IPS-15b (cell line): ENCODE data around the gene CLIC1.

Experiments used
- H3K27me3 ChIP-seq: one replicate; pipeline ENCODE4 v1.6.1; 2013; ENCODE audit warnings: low read length; ENCODE audit not compliant: control insufficient read depth, insufficient read depth
- H3K36me3 ChIP-seq: one replicate; pipeline ENCODE4 v1.6.1; 2013; ENCODE audit warnings: low read length; ENCODE audit not compliant: control insufficient read depth, insufficient read depth
- H3K4me1 ChIP-seq: one replicate; pipeline ENCODE4 v1.6.1; 2013; ENCODE audit warnings: mild to moderate bottlenecking, low read length; ENCODE audit not compliant: control insufficient read depth, insufficient read depth
- H3K4me3 ChIP-seq: one replicate; pipeline ENCODE4 v1.5.1; 2013; ENCODE audit warnings: low read depth, low read length
- H3K9ac ChIP-seq: one replicate; pipeline ENCODE4 v1.6.1; 2013; ENCODE audit warnings: low read depth, mild to moderate bottlenecking, low read length
- H3K9me3 ChIP-seq: one replicate; pipeline ENCODE4 v1.6.1; 2013; ENCODE audit warnings: mild to moderate bottlenecking, low read length; ENCODE audit not compliant: control insufficient read depth, insufficient read depth

Gene CLIC1

DNA sequence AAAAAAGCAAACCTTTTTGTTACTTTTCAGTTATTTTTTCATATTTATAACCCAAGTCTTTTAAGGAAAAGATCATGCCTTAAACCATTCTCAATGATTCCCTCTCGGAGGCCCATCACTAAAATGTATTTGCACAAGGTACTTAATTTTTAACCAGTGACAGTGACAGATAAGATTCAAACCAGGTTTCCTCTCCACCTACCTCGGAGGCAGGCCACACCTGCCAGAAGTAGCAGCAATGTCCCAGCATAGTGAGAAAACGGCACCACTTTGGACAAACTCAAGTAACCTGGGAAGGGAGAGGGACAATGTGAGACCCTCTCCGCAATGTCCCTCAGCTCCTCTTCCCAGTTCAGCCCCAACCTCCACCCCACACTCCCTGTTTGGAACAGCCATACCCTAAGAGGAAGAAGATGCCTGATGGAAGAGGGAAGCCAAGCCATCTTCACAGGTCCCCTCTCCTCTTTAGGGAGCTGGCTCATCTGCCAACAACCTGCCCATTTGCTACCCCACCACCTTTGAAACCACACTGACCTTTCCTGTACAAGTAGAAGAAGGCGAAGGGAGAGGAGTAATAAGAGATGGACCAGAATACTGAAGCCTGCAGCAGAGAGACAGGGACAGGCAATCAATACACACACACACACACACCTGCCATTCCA is 35.5 kb downstream of the CLIC1 start:
- Histone ChIP-seq H3K9me3 (no peaks in the 10 kb centered on the region), H3K9ac (no peak overlapping the region), H3K4me3 (no peak overlapping the region), H3K27me3 (no peaks in the 10 kb centered on the region), H3K4me1 (peaks cover 2% of the 10 kb centered on the region), H3K36me3 (peaks cover 12% of the 10 kb centered on the region)

DNA sequence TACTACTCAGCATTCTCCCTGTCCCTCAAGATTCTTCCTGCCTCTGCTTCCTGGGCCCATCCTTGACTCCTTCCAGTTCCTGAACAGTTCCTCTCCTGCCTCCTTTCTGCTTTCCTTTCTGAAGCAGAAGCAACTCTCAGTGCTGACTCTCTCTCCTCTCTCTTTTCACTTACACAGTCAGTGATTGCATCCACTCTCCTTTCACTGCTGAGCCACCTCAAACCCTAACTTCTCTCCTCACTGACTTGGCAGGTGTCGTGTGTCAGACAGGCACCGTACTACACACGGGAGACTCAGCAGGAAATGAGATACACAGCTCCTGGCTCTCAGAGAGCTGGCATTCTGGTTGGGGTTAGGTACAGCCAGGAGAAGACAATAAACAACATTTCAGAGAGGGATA is 38.8 kb downstream of the CLIC1 start:
- H3K27me3 ChIP-seq: no peaks in the 10 kb centered on the region
- H3K4me1 ChIP-seq: peaks cover 2% of the 10 kb centered on the region
- H3K36me3 ChIP-seq: peaks cover 16% of the 10 kb centered on the region
- no peak overlapping the region for H3K4me3 ChIP-seq
- no peak overlapping the region for H3K9ac ChIP-seq
- no peaks in the 10 kb centered on the region for H3K9me3 ChIP-seq

DNA sequence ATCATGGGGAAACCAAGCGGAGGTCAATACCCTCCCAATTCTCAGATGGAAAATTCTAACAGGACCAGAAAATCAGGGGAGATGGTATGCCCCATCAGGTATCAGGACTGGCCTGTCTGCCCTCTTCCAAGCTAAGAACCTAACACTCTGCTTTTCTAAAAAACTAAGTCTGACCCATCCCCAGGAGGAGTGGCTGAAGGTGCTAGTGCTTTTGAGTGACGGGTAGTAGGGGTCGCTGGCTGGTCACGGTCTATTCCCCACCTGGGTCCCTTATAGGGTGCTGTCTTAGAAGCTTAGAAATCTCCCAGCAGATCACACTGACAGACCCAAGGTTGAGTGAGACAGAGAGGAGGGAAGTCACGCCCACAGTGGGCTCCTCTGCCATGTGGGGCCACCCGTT is 42.8 kb downstream of the CLIC1 start:
- no peak overlapping the region for H3K9ac ChIP-seq
- no peak overlapping the region for H3K4me3 ChIP-seq
- H3K4me1 ChIP-seq: peaks cover 2% of the 10 kb centered on the region
- H3K27me3 ChIP-seq: no peaks in the 10 kb centered on the region
- H3K36me3 ChIP-seq: peaks cover 27% of the 10 kb centered on the region
- no peaks in the 10 kb centered on the region for H3K9me3 ChIP-seq

DNA sequence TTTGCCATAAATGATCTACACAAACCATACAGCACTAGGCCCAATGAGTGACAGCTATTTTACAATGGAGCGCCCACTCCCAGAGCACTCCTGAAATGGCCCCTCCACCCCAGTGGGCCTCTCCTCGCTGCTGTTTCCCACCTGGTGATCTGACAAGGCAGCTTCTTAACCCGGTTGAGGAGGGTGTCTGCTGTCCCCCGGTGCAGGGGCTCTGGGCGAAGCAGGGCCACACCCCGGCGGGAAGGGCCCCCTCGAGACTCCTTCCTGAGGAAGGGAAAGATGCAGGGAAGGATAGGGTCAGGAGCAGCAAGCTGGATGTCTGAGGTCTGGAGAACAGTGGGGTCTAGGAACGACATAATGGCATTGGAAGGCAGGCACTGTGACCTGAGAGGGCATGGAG is 43.4 kb downstream of the CLIC1 start:
- H3K9ac ChIP-seq: no peak overlapping the region
- no peak overlapping the region for H3K4me3 ChIP-seq
- H3K36me3 ChIP-seq: peaks cover 28% of the 10 kb centered on the region
- H3K4me1 ChIP-seq: peaks cover 2% of the 10 kb centered on the region
- H3K27me3 ChIP-seq: no peaks in the 10 kb centered on the region
- no peaks in the 10 kb centered on the region for H3K9me3 ChIP-seq

DNA sequence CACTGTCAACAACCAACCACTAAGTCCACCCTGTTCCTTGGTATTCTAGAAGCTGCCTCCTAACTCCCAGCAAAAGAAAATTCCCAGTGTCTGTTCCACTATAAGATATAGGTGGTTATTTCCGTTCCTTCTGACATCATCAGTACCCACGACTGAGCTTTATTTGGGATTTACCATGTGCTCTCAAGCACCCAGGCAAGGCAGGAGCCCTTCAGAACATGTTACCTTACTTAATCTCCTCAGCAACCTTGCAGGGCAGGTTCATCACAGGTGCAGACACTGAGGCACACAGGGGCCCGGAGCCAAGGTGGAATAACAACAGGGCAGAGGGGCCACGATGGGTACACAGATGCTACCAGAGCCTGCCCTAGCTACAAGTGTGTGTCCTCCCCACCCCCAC is 44.0 kb downstream of the CLIC1 start:
- peaks cover 2% of the 10 kb centered on the region for H3K4me1 ChIP-seq
- peaks cover 34% of the 10 kb centered on the region for H3K36me3 ChIP-seq
- H3K4me3 ChIP-seq: no peak overlapping the region
- no peaks in the 10 kb centered on the region for H3K9me3 ChIP-seq
- no peaks in the 10 kb centered on the region for H3K27me3 ChIP-seq
- H3K9ac ChIP-seq: no peak overlapping the region

DNA sequence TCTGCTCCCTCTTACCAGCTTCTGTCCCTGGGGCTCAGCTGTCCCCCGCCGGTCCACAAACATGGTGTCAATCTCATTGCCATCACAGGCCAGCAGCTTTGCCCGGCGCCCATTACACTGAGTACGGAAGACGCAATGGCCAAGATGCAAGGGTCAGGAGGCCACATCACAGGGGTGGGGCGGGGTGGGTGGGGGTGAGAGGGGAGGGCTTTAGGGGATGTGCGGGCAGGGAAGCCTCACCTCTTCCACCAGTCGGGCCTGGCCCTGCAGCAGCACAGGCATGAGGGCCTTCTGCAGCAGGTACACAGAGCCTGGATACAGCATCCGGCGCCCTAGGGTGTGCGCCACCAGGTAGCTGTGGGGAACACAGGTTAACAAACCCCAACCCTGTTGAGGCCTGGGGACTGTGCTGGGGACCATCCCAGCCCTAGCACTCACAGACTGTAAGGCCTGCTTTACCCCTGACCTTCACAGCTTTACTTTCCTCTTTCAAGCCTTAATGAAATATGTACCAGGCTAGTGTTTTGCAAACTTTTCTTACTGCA is 44.7 kb downstream of the CLIC1 start:
- H3K9ac ChIP-seq: no peak overlapping the region
- no peaks in the 10 kb centered on the region for H3K27me3 ChIP-seq
- peaks cover 33% of the 10 kb centered on the region for H3K36me3 ChIP-seq
- no peaks in the 10 kb centered on the region for H3K9me3 ChIP-seq
- peaks cover 2% of the 10 kb centered on the region for H3K4me1 ChIP-seq
- H3K4me3 ChIP-seq: no peak overlapping the region

DNA sequence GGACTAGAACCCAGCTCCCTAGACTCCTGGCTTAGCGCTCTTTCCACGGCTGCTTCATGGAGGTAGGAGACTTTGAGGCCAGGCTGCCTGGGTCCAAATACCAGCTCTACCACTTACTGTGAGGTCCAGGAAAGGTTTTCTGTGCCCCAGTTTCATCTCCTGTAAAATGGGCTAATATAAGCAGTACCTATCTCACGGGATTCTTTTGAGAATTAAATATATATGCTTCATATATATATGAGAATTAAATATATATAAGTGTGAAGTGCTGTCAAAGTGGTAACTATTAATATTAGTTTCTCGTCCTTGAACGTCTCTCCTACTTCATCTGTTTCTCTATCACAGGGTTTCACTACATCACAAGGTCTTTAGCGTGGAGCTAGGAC is 45.3 kb downstream of the CLIC1 start:
- no peak overlapping the region for H3K4me3 ChIP-seq
- peaks cover 2% of the 10 kb centered on the region for H3K4me1 ChIP-seq
- peaks cover 32% of the 10 kb centered on the region for H3K36me3 ChIP-seq
- H3K27me3 ChIP-seq: no peaks in the 10 kb centered on the region
- H3K9ac ChIP-seq: no peak overlapping the region
- H3K9me3 ChIP-seq: no peaks in the 10 kb centered on the region

DNA sequence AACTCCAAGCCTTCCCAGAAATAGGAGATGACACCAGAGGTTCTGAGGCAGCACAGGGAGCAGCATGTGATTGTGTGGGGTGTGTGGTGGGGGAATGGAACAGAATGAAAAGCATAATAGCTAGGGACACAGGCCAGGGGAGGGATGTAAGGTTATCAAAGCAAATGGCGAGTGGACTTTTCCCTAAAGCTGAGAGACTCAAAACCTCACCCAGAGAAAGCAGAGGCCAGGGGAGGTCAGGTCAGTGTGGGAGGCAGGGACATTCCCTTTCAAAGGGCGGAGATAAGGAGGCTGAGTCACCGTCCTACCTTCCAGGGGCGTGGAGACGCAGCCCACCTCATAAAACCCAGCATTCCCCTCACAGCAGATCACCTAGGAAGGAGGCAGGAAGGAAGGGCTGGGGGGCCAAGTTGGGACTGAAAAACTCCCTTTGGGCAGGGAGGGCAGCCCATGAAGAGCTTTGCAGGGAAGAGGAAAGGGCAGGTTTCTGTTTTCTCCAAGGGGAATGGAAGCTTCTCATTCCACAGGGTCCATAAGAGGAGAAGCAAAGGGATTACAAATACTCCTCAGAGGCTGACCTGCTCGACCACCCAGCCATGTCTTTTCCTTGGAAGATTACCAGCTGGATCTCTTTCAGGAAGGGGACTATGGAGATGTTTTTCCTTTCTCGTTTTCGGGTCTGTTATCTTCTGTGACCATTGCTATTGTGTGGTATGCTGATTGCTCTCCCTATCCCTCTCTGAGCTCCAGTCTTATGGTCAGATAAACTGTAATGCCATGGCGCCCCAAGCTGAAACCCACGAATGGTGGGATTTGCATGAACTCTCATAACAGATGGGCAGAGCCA is 45.9 kb downstream of the CLIC1 start:
- peaks cover 32% of the 10 kb centered on the region for H3K36me3 ChIP-seq
- H3K27me3 ChIP-seq: no peaks in the 10 kb centered on the region
- peaks cover 2% of the 10 kb centered on the region for H3K4me1 ChIP-seq
- no peak overlapping the region for H3K4me3 ChIP-seq
- no peak overlapping the region for H3K9ac ChIP-seq
- H3K9me3 ChIP-seq: no peaks in the 10 kb centered on the region

DNA sequence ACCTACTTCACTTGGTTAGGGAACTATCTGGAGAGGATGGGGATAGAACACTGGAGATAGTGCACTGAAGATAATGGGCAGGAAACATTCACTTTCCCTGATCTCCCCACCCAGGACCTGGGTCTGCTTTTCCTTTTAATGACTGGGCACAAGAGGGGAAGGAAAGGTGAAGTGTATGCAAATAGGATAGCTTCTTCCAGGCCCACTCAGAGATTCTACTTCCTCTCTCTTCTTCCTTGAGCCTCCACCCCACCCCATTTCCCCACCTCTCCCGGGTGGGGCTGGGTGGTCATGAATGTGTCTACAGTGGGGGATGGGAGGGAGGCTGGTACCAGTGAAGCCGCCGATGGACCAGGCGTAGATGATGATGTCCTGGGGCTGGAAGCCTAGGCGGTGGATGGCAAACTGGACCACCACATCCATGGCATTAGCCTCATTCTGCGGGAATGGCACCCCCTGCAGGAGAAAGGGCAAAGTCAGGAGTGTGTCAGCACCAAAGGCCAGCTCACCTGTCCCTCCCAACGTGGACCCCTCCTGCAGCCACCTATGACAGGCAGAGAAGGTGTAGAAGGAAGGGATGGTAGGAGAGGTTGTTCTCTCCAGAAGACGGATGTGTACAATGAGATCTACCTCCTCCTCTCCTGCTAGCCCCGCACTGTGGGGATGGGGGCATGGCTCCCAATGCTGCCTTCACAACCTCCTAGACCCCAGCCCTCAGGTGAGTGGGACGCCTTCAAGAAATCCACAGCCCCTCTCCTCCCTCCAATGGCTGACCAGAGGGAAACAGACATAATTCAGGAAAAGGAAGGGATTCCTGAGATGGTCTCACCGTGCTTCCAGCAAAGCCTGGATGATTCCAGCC is 46.9 kb downstream of the CLIC1 start:
- H3K9ac ChIP-seq: no peak overlapping the region
- H3K4me3 ChIP-seq: no peak overlapping the region
- H3K4me1 ChIP-seq: peaks cover 2% of the 10 kb centered on the region
- peaks cover 28% of the 10 kb centered on the region for H3K36me3 ChIP-seq
- no peaks in the 10 kb centered on the region for H3K27me3 ChIP-seq
- no peaks in the 10 kb centered on the region for H3K9me3 ChIP-seq

DNA sequence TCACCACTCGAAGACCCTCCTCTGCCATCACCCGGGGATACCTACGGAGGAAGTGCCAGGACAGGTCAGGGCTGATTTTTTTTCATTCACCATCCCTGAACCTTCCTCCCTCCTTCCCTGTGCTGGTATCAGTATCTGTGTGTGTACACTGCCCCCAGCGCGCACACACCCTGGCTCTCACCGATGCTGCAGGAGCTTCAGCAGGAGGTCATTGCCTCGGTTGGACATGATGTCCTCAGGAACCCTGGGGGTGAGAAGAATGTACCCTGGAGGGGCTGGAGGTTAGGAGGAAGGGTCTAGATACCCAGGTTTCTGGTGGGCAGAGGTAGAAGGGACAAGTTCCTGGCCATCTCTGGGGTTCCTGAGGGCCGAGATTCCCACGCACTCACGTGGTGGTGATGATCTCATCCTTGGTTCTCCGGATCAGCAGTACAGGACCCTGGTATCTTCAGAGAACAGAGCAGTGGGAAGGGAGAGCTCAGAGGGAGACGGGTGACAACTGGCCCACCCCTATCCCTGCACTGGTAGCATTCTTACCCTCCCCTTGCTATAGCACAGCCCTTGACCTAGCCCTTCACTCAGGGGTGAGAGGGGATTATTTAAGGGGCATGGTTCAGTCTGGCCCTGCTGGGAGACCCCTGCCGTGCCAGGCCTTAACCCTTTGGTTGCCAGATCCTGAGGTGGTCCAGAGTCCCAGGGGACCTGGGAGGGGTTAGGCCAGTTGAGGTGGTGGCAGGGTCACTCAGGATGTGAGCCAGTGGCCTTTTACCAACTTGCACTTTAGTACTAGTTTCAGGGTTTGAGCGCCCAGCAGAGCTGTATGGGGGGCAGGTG is 48.3 kb downstream of the CLIC1 start:
- Histone ChIP-seq H3K4me3 (no peak overlapping the region), H3K27me3 (no peaks in the 10 kb centered on the region), H3K9me3 (no peaks in the 10 kb centered on the region), H3K9ac (no peak overlapping the region), H3K4me1 (peaks cover 2% of the 10 kb centered on the region), H3K36me3 (peaks cover 28% of the 10 kb centered on the region)

DNA sequence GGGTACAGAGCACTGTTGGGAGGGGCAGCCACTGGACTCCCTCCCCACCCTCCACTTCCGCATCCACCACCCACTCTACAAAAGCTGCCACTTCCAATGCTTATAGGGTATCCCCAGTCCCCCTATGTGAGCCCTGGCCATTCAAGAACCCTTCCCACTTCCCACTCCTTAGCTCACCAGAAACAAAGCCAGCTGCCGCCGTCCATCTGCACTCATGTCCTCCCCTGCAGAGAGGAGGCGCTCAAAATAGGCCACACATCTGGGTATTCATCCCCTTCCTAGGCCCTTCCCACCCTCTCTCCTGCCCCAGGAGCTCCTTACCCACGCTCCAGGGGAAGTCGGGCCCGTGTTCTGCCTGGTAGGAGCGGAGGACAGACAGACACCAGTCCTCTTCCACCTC is 49.0 kb downstream of the CLIC1 start:
- peaks cover 2% of the 10 kb centered on the region for H3K4me1 ChIP-seq
- peaks cover 28% of the 10 kb centered on the region for H3K36me3 ChIP-seq
- no peak overlapping the region for H3K4me3 ChIP-seq
- no peaks in the 10 kb centered on the region for H3K9me3 ChIP-seq
- H3K27me3 ChIP-seq: peaks cover under 1% of the 10 kb centered on the region
- no peak overlapping the region for H3K9ac ChIP-seq
